HG02943 (cell line): ENCODE results near the gene HAUS6.
"Not testable (repeated sequence)": the region's sequence is repeated elsewhere in the genome, so short reads cannot be mapped to it uniquely, and the experiment has no call there.

Experiments
- ATAC-seq: cut with Tn5 transposase; IDR thresholded peaks from one replicate; pipeline ENCODE4 v1.9.1; 2021; ENCODE audit warnings: mild to moderate bottlenecking, low read depth, moderate library complexity; ENCODE audit not compliant: unreplicated experiment

HAUS6 gene

GRCh38 chr9:19117039-19117716 is 14.5 kb upstream of the HAUS6 start:
- ATAC-seq = no peak

DNA sequence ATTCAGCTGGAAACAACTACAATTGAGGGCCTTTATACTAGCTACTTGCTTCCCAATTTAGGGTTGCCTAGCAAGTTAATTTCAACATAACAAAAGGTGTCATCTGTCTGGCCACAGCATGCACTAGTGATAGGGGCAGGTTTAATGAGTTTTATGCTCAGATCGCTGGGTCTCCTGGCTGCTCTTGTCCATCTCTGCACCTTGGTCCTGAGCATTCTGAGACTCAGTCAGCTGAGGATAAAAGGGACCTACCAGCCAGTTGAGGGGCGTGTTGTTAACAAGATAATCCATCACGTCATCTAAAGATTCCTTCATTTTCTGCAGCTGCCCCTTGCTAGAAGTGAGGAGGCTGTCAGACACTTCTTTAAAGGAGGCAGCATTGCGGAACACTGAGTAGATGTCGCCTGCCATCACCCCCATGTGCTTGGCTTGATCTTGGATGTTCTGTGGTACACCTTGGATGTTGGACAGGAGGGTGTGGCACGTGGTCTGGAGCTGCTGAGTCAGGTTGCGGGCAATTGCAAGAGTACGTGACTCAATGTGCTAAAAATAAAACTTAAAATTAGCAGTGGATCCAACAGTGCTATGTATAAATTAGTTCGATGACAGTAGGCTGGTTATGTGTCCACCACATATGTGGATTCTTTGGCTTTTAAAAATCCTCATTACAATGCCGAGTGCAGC is 13.5 kb upstream of the HAUS6 start:
- ATAC-seq = no peak

DNA sequence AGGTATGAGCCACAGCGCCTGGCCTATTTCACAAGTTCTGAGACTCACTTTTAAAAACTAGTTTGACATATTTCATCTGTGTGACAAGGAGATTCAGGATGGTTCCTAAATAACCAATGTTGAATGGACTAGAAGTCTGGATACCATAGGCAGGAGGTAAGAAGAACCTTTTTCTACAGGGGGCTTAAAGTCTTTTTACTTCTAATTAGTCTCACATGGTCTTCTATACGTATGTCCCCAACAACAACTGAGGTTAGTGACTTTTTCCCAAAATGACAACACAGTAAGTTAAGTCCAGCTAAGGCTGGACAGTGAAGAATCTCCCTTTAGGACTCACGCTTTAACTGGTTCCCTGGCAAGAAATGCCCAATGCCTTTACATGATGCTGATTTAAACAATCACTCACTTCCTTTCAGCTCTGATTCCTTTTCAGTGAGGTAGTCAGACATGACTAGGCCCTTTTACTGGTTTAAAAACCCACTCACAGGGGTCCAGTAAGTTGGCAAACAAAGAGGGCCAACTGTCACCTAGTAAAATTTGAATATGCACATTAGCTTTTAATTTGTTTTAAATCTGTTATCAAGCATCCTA is 12.1 kb upstream of the HAUS6 start:
- no peak for ATAC-seq

DNA sequence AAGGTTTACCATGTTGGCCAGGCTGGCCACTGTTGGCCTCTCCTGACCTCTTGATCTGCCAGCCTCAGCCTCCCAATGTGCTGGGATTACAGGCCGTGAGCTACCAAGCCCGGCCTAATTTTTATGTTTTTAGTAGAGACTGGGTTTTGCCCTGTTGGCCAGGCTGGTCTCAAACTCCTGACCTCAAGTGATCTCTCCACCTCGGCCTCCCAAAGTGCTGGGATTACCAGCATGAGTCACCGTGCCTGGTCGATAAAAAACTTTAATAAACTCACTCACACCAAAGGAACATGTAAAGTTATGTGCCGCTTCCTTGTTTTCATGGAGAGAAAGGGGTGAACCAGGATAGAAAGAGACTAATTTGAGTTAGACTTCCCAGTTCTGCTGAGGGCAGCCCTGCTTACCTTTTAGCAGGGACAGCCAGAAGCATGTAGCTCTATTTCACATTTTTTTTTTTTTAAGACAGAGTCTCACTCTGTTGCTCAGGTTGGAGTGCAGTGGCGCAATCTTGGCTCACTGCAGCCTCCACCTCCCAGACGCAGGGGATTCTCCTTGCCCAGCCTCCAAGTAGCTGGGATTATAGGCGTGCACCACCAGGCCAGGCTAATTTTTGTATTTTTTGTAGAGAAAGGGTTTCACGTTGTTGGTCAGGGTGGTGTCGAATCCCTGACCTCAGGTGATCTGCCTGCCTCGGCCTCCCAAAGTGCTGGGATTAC is 11.4 kb upstream of the HAUS6 start:
- no peak for ATAC-seq

GRCh38 chr9:19113064-19113611 is 10.4 kb upstream of the HAUS6 start:
- ATAC-seq = not testable (repeated sequence)

- no peak for ATAC-seq
Measured at GRCh38 chr9:19108038-19108437, 5.3 kb upstream of the HAUS6 start.

DNA sequence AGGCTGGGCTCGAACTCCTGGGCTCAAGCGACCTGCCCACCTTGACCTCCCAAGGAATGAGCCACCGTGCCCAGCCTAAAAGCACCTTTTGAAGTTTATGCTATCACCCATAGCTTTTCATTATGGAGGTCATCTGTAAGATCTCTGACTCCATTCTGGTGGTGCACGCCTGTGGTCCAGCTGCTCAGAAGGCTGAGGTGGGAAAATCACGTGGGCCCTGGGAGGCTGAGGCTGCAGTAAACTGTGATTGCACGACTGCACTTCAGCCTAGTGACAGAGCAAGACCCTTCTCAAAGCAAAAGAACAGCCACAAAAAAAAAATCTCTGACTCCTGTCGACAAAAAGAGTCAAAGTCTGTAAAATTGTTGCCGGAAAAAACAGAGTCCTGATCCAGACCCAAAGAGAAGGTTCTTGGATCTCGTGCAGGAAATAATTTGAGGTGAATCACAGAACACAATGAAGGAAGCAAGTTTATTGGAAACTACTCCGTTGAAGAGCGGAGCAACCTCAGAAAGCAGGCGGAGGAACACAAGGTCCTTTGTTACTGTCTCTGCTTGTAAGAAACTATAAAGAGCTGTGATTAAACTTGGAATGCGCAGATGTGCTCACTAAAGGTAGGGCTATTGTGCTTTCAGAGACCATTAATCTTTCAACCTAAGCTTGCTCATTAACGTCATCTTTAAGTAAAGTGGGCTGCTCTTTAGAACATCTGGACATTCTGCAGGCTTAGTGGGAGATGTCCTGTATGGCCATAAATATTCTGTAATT is 2.0 kb upstream of the HAUS6 start:
- no peak for ATAC-seq

DNA sequence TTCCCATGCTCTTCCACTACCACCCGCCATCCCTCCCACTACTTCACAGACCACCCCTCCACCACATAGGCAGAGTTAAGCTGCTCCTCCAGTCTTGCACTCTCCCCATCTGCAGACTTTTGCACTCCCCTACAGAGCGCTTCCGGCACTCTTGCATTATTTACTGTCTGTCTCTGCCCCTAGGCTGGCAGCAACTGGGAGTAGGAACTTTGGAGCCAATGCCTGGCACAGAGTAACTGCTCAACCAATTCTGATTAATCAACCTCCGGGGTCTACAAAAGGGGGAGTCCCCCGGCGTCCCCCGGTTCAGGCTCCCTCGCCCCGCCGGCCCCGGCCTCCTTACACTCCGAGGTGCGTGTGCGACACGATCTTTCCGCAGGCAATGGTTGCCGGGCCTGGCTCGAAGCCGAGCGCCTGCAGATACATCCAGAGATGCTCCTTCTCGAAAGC is 498 bp downstream of the HAUS6 start:
- peak; percentile 30 for ATAC-seq

- no peak for ATAC-seq
Measured at GRCh38 chr9:19101203-19101602, 1.5 kb downstream of the HAUS6 start.

DNA sequence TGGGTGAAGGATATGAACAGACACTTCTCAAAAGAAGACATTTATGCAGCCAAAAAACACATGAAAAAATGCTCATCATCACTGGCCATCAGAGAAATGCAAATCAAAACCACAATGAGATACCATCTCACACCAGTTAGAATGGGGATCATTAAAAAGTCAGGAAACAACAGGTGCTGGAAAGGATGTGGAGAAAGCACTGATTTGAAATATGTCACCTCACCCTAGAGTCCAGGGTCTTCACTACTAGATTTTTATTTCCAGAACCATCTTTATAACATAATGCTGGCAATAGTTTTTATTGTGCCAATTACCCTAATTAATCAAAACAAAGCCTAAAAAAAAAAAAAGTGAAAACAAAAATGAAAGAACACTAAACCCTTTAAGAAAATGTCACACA is 5.3 kb downstream of the HAUS6 start:
- not testable (repeated sequence) for ATAC-seq

DNA sequence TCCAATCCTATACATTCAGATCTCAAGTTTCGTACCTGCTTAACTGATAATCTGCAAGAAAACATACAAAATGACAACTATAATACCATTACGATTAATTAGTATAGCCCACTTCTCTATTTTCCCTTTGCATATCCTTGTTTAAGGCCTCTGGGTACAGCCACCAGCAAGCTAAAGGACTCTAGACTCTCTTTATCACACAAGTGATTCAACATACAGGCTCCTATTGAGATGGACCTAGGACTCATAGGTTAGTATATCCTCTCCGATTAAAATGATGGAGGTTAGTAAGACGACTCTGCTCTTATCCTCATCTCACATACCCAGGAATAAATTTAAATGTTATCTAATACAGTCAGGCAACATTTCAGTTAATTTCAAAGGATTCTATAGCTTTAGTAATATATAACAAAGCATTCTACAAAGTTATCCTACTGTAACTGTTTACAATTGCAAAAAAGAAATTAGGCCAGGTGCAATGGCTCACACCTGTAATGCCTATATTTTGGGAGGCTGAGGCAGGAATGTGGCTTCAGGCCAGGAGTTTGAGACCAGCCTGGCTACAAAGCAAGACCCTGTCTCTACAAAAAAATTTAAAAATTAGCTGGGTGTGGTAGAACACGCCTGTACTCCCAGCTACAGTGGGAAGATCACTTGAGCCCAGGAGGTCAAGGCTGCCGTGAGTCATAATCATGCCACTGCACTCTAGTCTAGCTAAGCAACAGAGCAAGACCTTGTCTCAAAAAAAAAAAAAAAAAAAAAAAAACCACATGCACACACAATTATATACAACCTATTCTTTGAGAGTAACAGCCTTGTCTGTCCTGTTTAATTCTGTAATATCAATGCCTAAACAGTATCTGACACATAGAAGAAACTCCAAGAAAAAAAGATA is 15.4 kb downstream of the HAUS6 start:
- no peak for ATAC-seq

DNA sequence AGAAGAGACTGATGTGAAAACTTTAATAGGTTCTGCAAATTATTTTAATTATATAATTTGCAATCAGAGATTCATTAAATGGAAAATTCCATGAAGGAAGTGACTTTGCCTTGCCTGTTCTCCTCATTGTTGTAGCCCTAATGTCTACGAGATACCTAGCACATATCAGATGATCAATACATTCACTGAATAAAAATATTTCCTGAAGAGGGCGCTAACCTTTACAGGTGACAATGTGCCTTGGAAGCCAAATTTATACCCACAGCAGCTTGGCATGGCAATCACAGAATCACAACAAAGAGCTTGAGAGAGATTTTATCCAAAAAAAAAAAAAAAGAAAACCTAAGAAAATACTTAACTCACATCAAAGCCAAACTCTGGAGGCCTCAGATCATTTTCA is 17.4 kb downstream of the HAUS6 start:
- ATAC-seq = no peak

DNA sequence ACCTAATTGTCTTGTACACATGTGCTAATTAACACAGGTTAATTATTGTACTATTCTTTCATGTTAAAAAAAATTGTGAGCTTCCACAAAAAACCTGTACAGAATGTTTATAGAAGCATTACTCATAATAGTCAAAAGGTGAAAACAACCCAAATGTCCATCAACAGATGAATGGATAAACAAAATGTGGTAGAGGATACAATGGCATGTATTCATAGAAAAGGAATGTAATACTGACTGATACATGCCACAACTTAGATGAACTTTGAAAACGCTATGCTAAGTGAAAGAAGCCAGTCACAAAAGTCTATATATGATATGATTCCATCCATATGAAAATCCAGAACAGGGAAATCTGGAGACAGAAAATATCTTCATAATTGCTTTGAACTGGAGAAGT is 27.9 kb downstream of the HAUS6 start:
- ATAC-seq = no peak

- no peak for ATAC-seq
Measured at GRCh38 chr9:19074229-19074628, 28.5 kb downstream of the HAUS6 start.

DNA sequence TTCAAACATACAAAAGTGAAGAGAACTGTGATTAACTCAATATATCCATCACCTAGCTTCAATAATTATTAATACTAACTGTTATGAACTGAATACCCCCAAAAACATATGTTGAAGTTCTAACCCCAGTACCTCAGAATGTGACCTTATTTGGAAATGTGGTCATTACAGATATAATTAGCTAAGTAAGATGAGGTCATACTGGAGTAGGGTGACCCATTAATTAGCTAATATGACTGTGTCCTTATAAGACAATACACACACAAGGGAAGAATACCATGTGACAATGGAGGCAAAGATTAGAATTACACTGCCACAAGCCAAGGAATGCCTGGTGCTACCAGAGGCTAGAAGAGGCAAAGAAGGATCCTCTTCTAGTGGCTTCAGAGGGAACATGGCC is 45.7 kb downstream of the HAUS6 start:
- no peak for ATAC-seq

DNA sequence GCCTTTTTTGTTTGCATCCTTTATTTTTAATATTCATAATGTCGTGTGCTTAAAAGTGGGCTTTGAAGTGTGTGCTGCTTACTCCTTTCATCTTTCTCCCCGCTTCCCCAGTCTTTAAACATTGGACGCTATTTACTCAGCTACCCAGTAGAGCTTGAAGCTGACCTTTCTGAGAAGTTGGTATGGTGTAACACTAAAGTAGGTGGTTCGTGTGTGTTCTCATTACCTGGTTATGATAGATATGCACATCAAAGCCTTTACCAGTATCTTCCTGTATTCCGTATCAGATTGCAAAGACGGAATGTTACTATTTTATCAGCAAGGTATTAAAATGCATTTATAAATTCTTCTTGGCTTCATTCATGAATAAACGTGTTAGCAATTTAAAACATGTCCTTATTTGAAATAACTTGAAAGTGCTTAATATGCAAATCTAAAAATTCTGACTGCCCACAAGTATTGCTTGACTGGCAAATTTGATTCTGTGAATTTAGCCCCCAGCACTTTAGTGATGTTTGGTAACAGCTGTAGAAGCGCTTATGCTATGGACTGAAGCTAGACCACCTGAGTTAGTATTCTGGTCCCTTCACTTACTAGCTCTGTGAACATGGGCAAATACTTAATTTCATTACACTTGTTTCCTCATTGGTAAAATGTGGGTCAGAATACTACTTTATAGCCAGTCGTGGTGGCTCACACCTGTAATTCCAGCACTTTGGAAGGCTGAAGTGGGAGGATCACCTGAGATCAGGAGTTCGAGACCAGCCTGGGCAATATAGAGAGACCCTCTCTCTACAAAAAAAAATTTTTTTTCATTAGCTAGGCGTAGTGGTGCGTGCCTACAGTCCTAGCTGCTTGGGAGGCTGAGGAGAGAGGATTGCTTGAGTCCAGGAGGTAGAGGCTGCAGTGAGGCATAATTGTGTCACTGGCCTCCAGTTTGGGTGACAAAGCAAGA is 51.8 kb downstream of the HAUS6 start:
- ATAC-seq = no peak

DNA sequence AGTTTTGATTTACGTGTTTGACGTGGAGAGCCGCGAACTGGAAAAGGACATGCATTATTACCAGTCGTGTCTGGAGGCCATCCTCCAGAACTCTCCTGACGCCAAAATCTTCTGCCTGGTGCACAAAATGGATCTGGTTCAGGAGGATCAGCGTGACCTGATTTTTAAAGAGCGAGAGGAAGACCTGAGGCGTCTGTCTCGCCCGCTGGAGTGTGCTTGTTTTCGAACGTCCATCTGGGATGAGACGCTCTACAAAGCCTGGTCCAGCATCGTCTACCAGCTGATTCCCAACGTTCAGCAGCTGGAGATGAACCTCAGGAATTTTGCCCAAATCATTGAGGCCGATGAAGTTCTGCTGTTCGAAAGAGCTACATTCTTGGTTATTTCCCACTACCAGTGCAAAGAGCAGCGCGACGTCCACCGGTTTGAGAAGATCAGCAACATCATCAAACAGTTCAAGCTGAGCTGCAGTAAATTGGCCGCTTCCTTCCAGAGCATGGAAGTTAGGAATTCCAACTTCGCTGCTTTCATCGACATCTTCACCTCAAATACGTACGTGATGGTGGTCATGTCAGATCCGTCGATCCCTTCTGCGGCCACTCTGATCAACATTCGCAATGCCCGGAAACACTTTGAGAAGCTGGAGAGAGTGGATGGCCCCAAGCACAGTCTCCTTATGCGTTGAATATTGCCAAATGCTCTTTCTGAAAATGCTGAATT is 52.6 kb downstream of the HAUS6 start:
- ATAC-seq = no peak
